C4-2B (cell line): ENCODE measurements around the gene TUBG1.

Experiments used
- ZFX ChIP-seq: fragments of 450-650 bp; IDR thresholded peaks from 2 replicates; pipeline ENCODE4 v1.6.1; 2017
- TF ChIP-seq, protein P1 (sequence below): fragments of 450-650 bp; conservative IDR thresholded peaks from 2 replicates; pipeline ENCODE4 v1.5.1; 2017; ENCODE audit warnings: mild to moderate bottlenecking

DNA sequence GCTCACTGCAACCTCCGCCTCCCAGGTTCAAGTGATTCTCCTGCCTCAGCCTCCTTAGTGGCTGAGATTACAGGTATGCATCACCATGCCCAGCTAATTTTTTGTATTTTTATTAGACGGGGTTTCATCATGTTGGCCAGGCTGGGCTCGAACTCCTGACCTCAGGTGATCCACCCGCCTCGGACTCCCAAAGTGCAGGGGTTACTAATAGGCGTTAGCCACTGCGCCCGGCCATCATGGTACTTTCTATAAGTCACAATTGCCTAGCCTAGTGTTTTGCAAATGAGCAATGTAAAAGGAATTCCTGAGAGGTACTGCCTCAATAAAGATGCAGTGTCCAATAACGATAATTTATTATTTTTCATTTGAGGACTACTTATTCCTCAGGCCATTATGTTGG is 18.1 kb upstream of the TUBG1 start:
- TF ChIP-seq, protein P1, sequence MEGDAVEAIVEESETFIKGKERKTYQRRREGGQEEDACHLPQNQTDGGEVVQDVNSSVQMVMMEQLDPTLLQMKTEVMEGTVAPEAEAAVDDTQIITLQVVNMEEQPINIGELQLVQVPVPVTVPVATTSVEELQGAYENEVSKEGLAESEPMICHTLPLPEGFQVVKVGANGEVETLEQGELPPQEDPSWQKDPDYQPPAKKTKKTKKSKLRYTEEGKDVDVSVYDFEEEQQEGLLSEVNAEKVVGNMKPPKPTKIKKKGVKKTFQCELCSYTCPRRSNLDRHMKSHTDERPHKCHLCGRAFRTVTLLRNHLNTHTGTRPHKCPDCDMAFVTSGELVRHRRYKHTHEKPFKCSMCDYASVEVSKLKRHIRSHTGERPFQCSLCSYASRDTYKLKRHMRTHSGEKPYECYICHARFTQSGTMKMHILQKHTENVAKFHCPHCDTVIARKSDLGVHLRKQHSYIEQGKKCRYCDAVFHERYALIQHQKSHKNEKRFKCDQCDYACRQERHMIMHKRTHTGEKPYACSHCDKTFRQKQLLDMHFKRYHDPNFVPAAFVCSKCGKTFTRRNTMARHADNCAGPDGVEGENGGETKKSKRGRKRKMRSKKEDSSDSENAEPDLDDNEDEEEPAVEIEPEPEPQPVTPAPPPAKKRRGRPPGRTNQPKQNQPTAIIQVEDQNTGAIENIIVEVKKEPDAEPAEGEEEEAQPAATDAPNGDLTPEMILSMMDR, result no peak
- TF ChIP-seq ZFX, result no peak
